Prostate gland (tissue), 2 donors: Measurements from ENCODE around the gene ELOVL5.

Experiments
- CTCF ChIP-seq, 4 experiments: fragments of 200-600 bp in 2 of 4; fragments of 450-650 bp in 2 of 4; sonication (generic) in 2 of 4; IDR thresholded peaks; 1 replicate in 3 of 4; 2 replicates in 1 of 4; pipeline ENCODE4 v1.5.1; 2016 to 2019; ENCODE audit warnings: antibody characterized with exemption in 4 of 4, mild to moderate bottlenecking in 2 of 4, moderate library complexity in 2 of 4
- POLR2AphosphoS5 ChIP-seq: sonication (generic); formaldehyde crosslinking; IDR thresholded peaks from one replicate; pipeline ENCODE4 v1.6.1; 2017; ENCODE audit warnings: antibody characterized with exemption

DNA sequence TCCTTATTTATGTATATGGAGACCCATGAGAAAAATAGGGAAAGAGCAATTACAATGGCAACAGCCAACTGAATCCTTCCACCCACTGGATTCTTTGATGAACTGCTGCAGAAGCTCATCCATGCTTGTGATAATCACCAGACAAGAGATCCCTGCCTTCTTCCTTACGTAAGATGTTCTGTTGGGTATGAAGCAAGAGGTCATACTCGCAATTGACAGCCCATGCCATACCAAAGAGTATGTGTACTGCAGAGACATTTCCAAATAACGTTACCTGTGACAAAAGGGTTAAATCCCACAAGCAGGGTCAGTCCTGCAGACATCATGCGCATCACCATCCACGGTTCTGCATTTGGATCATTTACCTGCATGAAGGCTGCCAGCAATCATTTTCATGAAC lies 27.8 kb downstream of the ELOVL5 start:
- TF ChIP-seq CTCF (IDR thresholded peaks at IDR 0.05) = no peak
- TF ChIP-seq POLR2AphosphoS5 = no peak
